Fibroblast of skin of abdomen (primary cell): ENCODE results near the gene TSC22D3. TPM values are rescaled to one million over a fixed set of nuclear protein-coding genes. Genes with fewer than 3 reads are reported as not detected.
"Not testable (repeated sequence)": the region's sequence is repeated elsewhere in the genome, so short reads cannot be mapped to it uniquely, and the experiment has no call there.

ENCODE experiments used
- DNase-seq: peaks from one replicate; pipeline ENCODE4 v3.0.0-alpha.2; 2013
- polyA plus RNA-seq, 2 experiments: library from polyadenylated mRNA; unstranded; fragments of 120-200 nt; gene quantifications; one replicate each; pipeline ENCODE4 v1.2.1, GENCODE V29; 2013; ENCODE audit not compliant: insufficient read length in 2 of 2

Gene TSC22D3
- polyA plus RNA-seq (2013, experiment 1 of 2; ENCODE audit: insufficient read length) = 32.6 TPM
- 35.0 TPM for polyA plus RNA-seq (2013, experiment 2 of 2; ENCODE audit: insufficient read length)

DNA sequence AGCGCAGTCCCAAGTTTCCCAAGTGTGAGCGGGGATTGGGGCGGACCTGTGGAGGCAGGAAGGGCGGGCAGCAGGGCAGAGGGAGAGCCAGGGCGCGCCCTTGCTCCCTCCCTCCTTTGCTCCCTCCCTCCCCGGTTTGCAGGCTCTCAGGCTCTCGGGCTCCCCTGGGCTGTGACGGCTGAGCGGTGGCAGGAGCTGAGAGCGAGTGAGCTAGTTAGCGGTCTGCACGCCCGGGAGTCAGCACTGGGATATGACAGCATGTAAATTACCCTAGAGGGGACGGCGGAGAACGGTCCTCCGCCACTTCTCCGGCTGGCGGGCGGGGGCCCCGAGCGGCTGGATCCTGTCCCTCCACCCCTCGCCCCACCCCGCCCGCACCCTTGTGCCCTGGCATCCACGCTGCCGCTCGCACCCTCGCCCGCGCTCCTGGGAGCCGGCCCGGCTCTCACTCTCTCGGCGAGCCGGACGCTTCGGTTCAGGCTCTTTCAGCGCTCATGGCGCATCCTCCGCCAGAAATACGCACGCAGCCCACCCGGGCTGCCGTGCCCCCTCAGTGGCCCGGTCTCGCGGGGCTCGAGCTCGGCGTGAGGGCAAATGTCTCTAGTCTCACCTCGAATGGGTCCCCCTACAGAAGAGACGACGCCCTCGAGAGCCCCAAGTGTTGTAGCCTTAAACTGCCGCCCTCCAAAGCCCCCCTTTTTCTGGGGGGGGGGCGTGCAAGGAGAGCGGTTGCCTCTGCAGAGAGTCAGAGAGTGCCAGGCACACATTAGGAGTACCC is at the start of gene TSC22D3:
TSC22D3 (minus strand) TSS at position 54 of the 778 bp plus-strand sequence. CDS start 368 bp downstream, outside the sequence.
- peak; percentile 44 for DNase-seq

DNA sequence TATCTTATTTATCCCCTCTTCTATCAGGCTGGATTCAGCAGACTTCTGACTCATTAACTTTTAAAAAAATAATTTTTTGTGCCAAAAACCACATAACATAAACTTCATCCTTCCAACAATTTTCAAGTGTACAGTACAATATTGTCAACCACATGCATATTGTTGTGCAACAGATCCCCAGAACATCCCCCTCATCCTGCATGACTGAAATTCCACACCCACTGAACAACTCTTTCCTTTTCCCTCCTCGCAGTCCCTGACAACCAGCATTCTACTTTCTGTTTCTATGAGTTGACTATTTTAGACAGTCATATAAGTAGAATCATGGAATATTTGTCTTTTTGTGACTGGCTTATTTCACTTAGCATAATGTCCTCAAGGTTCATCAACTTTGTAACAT is 47.9 kb upstream of the TSC22D3 start:
- DNase-seq = peak; percentile 77

GRCh38 chrX:107823042-107823441 is 47.5 kb upstream of the TSC22D3 start:
- DNase-seq = no peak

- DNase-seq = no peak
Observed at GRCh38 chrX:107818900-107819521, 43.4 kb upstream of the TSC22D3 start.

GRCh38 chrX:107810053-107810452 is 34.5 kb upstream of the TSC22D3 start:
- DNase-seq = not testable (repeated sequence)

DNA sequence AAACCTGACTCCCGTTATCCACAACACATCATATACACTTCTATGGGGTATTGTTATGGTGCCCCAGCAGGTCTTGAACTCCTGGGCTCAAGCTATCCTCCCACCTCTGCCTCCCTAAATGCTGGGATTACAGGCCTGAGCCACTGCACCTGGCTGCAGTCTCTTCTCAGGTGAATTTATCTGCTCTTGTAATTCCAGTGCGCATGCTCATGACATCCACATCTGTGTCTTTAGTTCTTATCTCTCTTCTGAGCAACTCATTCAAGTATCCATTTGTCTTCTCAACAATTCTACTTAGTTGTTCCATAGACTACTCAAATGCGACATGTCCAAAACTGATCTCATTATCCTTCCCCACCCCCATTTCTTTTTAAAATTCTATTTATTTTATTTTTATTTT is 29.6 kb upstream of the TSC22D3 start:
- no peak for DNase-seq

DNA sequence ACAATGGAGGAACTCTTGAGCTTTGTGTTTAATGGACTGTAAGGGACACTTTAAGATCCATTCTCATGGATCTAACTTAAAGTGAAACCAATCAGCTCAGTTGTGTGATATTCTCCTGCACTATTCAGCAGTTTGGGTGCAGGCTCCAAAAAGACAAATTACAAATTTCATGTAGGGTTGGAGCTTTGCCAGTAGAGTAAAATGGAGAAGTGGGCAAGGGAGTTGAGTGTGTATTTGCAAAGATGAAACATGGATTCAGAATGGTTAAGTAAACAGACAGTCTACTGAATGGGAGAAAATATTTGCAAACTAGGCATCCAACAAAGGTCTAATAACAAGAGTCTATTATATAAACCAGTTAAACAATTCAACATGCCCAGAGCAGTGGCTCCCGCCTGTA is 28.8 kb upstream of the TSC22D3 start:
- no peak for DNase-seq

- DNase-seq = no peak
Observed at GRCh38 chrX:107787827-107788226, 12.2 kb upstream of the TSC22D3 start.

- DNase-seq = no peak
Observed at GRCh38 chrX:107780525-107780924, 4.9 kb upstream of the TSC22D3 start.

GRCh38 chrX:107777536-107777832 is 1.9 kb upstream of the TSC22D3 start, which contains the start of gene NCBP2L:
Gene NCBP2L (plus strand): TSS chrX:107777733. CDS start chrX:107794221, 16,488 bp downstream.
- DNase-seq = no peak

GRCh38 chrX:107776649-107777535 is 1.3 kb upstream of the TSC22D3 start:
- peak; percentile 79 for DNase-seq

- DNase-seq = no peak
Observed at GRCh38 chrX:107775000-107775733, 420 bp downstream of the TSC22D3 start.

DNA sequence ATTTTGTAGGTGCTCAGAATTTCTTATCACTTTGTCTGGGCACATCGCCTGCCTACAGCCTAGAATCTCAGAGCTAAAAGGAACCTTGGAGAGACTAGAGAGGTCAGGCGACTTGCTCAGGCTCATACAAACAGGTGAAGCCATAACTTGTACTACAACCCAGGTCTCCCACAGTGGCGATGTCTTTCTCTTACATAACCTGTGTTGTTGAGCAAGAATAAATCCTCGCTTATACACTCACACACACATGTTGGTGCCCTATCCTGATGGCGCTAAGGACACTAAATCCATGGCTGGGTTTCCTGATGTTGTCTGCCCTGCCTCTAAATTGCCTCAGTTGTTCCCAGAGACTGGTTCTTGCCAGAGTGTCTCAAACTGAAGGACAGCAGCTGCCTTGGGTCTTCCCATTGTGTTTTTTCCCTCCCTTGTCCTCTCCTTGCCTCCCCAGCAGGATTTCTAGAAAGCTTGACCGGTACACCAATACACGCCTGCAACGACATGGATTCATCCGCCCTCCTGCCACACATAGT is 1.6 kb downstream of the TSC22D3 start:
- DNase-seq = no peak

- DNase-seq = no peak
Observed at GRCh38 chrX:107773206-107773605, 2.4 kb downstream of the TSC22D3 start.

GRCh38 chrX:107769581-107770317 is 5.8 kb downstream of the TSC22D3 start:
- no peak for DNase-seq

GRCh38 chrX:107768051-107768450 is 7.5 kb downstream of the TSC22D3 start:
- no peak for DNase-seq

DNA sequence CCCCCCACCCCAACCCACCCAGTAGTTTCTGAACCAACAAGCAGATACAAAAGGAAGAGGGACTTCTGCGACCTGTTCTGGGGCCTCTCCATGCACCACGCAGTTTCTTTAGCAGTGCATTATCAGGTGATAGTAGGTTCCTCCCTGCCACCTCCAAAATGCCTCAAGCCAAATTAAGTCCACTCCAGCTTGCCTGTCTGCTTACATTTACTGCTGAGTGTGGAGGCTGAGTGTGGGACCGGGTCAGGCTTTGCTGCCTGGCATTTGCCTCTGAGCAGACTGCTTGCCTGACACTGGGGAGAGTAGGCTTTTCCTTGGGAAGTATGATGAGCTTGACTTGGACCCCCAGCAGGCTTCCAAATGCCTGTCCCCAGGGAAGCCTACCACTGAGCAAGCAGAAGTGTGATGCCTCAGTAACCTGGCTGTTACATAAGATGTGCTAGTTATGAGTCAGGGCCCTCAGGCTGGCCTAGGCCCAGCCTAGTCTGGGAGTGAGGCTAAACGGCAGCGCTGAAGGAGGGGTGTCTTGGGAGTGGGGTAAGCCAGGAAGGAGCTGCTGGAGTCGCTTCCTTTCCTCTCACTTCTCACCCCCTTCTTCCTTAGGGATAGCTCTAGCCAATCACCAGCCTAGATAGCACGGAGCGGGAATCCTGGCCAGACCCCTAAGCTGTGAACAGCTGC is 9.0 kb downstream of the TSC22D3 start:
- DNase-seq = peak; percentile 47

GRCh38 chrX:107764845-107765608 is 10.6 kb downstream of the TSC22D3 start:
- DNase-seq = no peak

DNA sequence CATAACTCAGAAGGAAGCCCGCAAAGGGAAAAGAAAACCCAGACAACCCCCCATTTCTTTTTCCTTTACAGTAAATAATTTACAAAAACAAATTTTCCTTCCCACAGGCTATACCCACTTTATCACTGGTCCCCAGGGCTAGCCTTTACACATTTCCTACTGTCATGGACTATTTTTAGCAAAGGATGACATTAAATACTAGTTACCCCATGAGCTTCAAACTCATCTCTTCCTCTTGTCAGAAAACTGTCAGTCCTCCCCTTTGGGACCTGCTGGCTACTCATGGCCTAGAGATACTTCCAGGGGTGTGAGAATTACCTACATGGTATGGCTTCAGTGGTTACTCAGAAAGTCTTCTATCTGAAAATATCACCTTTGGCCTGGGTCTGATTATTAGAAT is 11.9 kb downstream of the TSC22D3 start:
- no peak for DNase-seq
